CD14-positive monocyte (primary cell): ENCODE measurements around the gene APOBEC3A. TPM values are rescaled to one million over a fixed set of nuclear protein-coding genes. Genes with fewer than 3 reads are reported as not detected.
A peak's percentile ranks its signal among the peaks of the same experiment; 100 is the strongest.
"Not testable (repeated sequence)": the region's sequence is repeated elsewhere in the genome, so short reads cannot be mapped to it uniquely, and the experiment has no call there.

ENCODE experiments used
- DNase-seq, 3 donors: peaks; one replicate each; pipeline ENCODE4 v3.0.0-alpha.2; 2011 to 2022
- H2AFZ ChIP-seq: 2 replicates; pipeline ENCODE4 v1.6.0; 2012; ENCODE audit warnings: mild to moderate bottlenecking, low read depth, low read length, inconsistent platforms; ENCODE audit not compliant: insufficient read depth, poor library complexity, severe bottlenecking
- H3K27ac ChIP-seq, 2 donors: 1 replicate in 1 of 2; 2 replicates in 1 of 2; pipeline ENCODE4 v1.5.1; 2012 to 2013; ENCODE audit warnings: low read length in 2 of 2, control low read depth in 1 of 2, inconsistent platforms in 1 of 2, low read depth in 1 of 2, mild to moderate bottlenecking in 1 of 2
- H3K27me3 ChIP-seq, 2 donors: one replicate each; pipeline versions ENCODE4 v1.6.0 to v1.6.1; 2011 to 2013; ENCODE audit warnings: low read length in 2 of 2; ENCODE audit not compliant: control insufficient read depth in 2 of 2, insufficient read depth in 2 of 2
- H3K36me3 ChIP-seq, 2 donors: replicated peaks in 1 of 2; 1 replicate in 1 of 2; 2 replicates in 1 of 2; pipeline versions ENCODE4 v1.5.1 to v1.6.1; 2012 to 2013; ENCODE audit warnings: low read length in 2 of 2, control low read depth in 1 of 2, inconsistent platforms in 1 of 2, mild to moderate bottlenecking in 1 of 2; ENCODE audit not compliant: insufficient read depth in 2 of 2, control insufficient read depth in 1 of 2
- H3K4me1 ChIP-seq, 2 donors: 1 replicate in 1 of 2; 2 replicates in 1 of 2; pipeline versions ENCODE4 v1.5.1 to v1.6.1; 2012 to 2013; ENCODE audit warnings: low read length in 2 of 2, control low read depth in 1 of 2, inconsistent platforms in 1 of 2, mild to moderate bottlenecking in 1 of 2, moderate library complexity in 1 of 2; ENCODE audit not compliant: insufficient read depth in 2 of 2, control insufficient read depth in 1 of 2
- H3K4me2 ChIP-seq: replicated peaks from 2 replicates; pipeline ENCODE3; 2012; ENCODE audit warnings: low read length, moderate library complexity, mild to moderate bottlenecking; ENCODE audit not compliant: poor library complexity, severe bottlenecking; ENCODE audit errors: extremely low read depth
- H3K4me3 ChIP-seq, 3 experiments: fragments of 200-600 bp in 1 of 3; sonication (generic) in 1 of 3; replicated peaks in 1 of 3; 1 replicate in 2 of 3; 2 replicates in 1 of 3; pipeline ENCODE4 v1.5.1; 2011 to 2013; ENCODE audit warnings: low read length in 3 of 3, mild to moderate bottlenecking in 3 of 3, control low read depth in 2 of 3, low read depth in 2 of 3, inconsistent platforms in 1 of 3, moderate library complexity in 1 of 3
- H3K79me2 ChIP-seq: 2 replicates; pipeline ENCODE4 v1.6.0; 2012; ENCODE audit warnings: mild to moderate bottlenecking, control low read depth, inconsistent platforms, low read length, moderate library complexity; ENCODE audit not compliant: insufficient read depth
- H3K9ac ChIP-seq: 2 replicates; pipeline ENCODE4 v1.6.0; 2017; ENCODE audit warnings: low read length, mild to moderate bottlenecking; ENCODE audit not compliant: insufficient read depth, poor library complexity, severe bottlenecking
- H3K9me3 ChIP-seq, 2 donors: replicated peaks in 1 of 2; 1 replicate in 1 of 2; 2 replicates in 1 of 2; pipeline versions ENCODE4 v1.5.1 to v1.6.1; 2012 to 2013; ENCODE audit warnings: low read length in 2 of 2, control low read depth in 1 of 2; ENCODE audit not compliant: control insufficient read depth in 1 of 2, insufficient read depth in 1 of 2
- H4K20me1 ChIP-seq: 2 replicates; pipeline ENCODE4 v1.6.0; 2012; ENCODE audit warnings: mild to moderate bottlenecking, low read length, control low read depth, moderate library complexity; ENCODE audit not compliant: insufficient read depth
- H3K27ac Mint-ChIP-seq, 7 donors: one replicate each; pipeline ENCODE4 v1.8.0; 2020; ENCODE audit warnings: mild to moderate bottlenecking in 7 of 7, mixed read lengths in 7 of 7, moderate library complexity in 6 of 7, inconsistent platforms in 2 of 7
- H3K27me3 Mint-ChIP-seq, 3 donors: one replicate each; pipeline ENCODE4 v1.8.0; 2021 to 2022; ENCODE audit warnings: low read depth in 3 of 3, mild to moderate bottlenecking in 3 of 3, mixed read lengths in 3 of 3, moderate library complexity in 3 of 3, inconsistent platforms in 1 of 3
- H3K36me3 Mint-ChIP-seq, 2 donors: one replicate each; pipeline ENCODE4 v1.8.0; 2020; ENCODE audit warnings: mixed read lengths in 2 of 2, inconsistent platforms in 1 of 2, mild to moderate bottlenecking in 1 of 2
- H3K4me1 Mint-ChIP-seq: one replicate; pipeline ENCODE4 v1.8.0; 2020; ENCODE audit warnings: mild to moderate bottlenecking, mixed read lengths
- H3K4me3 Mint-ChIP-seq, 2 donors: one replicate each; pipeline ENCODE4 v1.8.0; 2020; ENCODE audit warnings: mild to moderate bottlenecking in 2 of 2, mixed read lengths in 2 of 2, moderate library complexity in 1 of 2
- H3K9me3 Mint-ChIP-seq, 7 donors: one replicate each; pipeline ENCODE4 v1.8.0; 2020 to 2022; ENCODE audit warnings: mixed read lengths in 7 of 7, mild to moderate bottlenecking in 6 of 7, moderate library complexity in 6 of 7, inconsistent platforms in 2 of 7
- WGBS: methylation state at CpG from one replicate; pipeline ENCODE4 v1.1.5; 2013; ENCODE audit warnings: missing lambda C conversion rate; ENCODE audit not compliant: insufficient coverage; 5-methylcytosine and 5-hydroxymethylcytosine counted together
- intact Hi-C, 2 donors: fragments of 100-400 bp; cut with micrococcal nuclease; formaldehyde crosslinking; loops; one replicate each; pipeline versions ENCODE4 v1.15.0 to v1.15.1; 2023
- polyA plus RNA-seq, 3 donors: library from polyadenylated mRNA; depleted of rRNA in 1 of 3; unstranded in 2 of 3; stranded (reverse) in 1 of 3; fragments of 300-500 nt in 2 of 3; fragments of >200 nt in 1 of 3; fragmentation: Illumina TruSeq in 2 of 3; gene quantifications; 1 replicate in 2 of 3; 2 replicates in 1 of 3; pipeline ENCODE4 v1.2.3, GENCODE V29; 2012 to 2021
- TF ChIP-seq, protein P1 (sequence below): fragments of 200-600 bp; IDR thresholded peaks from one replicate; pipeline ENCODE4 v1.8.0; 2022; ENCODE audit warnings: antibody characterized with exemption, mild to moderate bottlenecking

The APOBEC3A gene
- polyA plus RNA-seq, 3 donors = 233 to 845 (median 247) TPM

DNA sequence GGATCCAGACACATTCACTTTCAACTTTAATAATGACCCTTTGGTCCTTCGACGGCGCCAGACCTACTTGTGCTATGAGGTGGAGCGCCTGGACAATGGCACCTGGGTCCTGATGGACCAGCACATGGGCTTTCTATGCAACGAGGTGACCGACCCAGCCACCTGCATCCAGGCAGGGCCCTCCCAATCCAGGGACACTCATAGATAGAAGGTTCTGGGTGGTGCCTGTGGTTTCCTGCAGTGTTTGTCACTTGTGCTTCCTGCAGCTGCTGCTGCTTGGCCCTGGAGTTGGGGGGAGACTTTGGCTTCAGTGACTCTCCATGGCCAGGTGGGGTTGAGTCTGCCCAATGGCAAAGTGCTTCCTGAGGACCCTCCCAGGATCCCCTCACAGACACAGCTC, 32.1 kb downstream of the APOBEC3A start:
- H3K9me3 ChIP-seq = no peaks in the 10 kb centered on the region
- peaks cover 0 to 8% of the 10 kb centered on the region in 2 donors for H3K4me1 ChIP-seq
- H3K27me3 ChIP-seq = no peaks in the 10 kb centered on the region
- H3K9ac ChIP-seq = no peak overlapping the region
- TF ChIP-seq, protein P1, sequence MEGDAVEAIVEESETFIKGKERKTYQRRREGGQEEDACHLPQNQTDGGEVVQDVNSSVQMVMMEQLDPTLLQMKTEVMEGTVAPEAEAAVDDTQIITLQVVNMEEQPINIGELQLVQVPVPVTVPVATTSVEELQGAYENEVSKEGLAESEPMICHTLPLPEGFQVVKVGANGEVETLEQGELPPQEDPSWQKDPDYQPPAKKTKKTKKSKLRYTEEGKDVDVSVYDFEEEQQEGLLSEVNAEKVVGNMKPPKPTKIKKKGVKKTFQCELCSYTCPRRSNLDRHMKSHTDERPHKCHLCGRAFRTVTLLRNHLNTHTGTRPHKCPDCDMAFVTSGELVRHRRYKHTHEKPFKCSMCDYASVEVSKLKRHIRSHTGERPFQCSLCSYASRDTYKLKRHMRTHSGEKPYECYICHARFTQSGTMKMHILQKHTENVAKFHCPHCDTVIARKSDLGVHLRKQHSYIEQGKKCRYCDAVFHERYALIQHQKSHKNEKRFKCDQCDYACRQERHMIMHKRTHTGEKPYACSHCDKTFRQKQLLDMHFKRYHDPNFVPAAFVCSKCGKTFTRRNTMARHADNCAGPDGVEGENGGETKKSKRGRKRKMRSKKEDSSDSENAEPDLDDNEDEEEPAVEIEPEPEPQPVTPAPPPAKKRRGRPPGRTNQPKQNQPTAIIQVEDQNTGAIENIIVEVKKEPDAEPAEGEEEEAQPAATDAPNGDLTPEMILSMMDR = no peak
- Mint-ChIP-seq H3K4me3 (no peak overlapping the region), H3K27ac (no peak overlapping the region), H3K4me1 (peaks cover 17% of the 10 kb centered on the region), H3K27me3 (peaks cover 3 to 6% (median 4%) of the 10 kb centered on the region in 3 donors), H3K36me3 (peaks cover 30 to 56% of the 10 kb centered on the region in 2 donors), H3K9me3 (peaks cover 0 to 4% (median 0%) of the 10 kb centered on the region in 7 donors)
- H3K79me2 ChIP-seq = no peaks in the 10 kb centered on the region
- DNase-seq = no peak
- H3K4me3 ChIP-seq = no peak overlapping the region
- H3K27ac ChIP-seq = no peak overlapping the region
- intact Hi-C loops = no loop called here
- WGBS = 70% methylated on average over 6 of the region's 6 CpGs
- no peak overlapping the region for H3K4me2 ChIP-seq
- no peaks in the 10 kb centered on the region for H4K20me1 ChIP-seq
- H3K36me3 ChIP-seq = no peaks in the 10 kb centered on the region
- H2AFZ ChIP-seq = no peak overlapping the region

DNA sequence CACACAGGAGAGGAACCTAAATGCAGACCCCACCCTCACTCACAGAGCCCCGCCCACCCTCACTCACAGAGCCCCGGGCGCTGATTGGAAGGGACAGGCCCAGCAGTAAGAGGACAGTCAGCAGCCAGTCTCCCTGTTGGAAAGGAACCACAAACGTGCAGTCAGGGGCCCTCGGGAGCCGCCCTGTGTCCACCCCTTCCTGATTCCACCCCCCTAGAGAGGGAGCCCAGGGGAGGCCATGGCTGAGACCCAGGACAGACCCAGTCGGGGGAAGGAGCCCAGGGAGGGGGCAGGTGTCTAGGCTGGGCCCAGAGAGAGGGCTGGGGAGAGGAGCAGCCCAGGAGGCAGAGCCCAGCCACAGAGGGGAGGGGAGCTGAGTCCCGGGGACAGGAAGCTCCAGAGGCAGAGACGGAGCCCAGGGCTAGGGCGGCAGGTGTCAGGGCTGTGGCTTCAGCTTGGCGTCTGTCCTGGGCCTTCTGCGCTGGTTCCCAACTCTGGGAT, 35.5 kb downstream of the APOBEC3A start:
- peaks cover 13% of the 10 kb centered on the region for H3K4me1 Mint-ChIP-seq
- H3K27me3 ChIP-seq, H3K27ac ChIP-seq, H3K79me2 ChIP-seq, H3K9me3 ChIP-seq, H3K9me3 Mint-ChIP-seq, H3K4me3 ChIP-seq, H3K9ac ChIP-seq, H3K4me2 ChIP-seq, H3K4me1 ChIP-seq, H3K27ac Mint-ChIP-seq, H4K20me1 ChIP-seq, H3K4me3 Mint-ChIP-seq, H3K36me3 ChIP-seq, intact Hi-C loops, DNase-seq: not testable (repeated sequence)
- peak overlapping the region; percentile 41 for H2AFZ ChIP-seq
- WGBS = 10% methylated on average over 2 of the region's 12 CpGs
- H3K36me3 Mint-ChIP-seq = peaks cover 18 to 33% of the 10 kb centered on the region in 2 donors
- H3K27me3 Mint-ChIP-seq = peaks cover 3 to 20% (median 3%) of the 10 kb centered on the region in 3 donors
